ENCODE data around the gene SLC25A46.
"Not testable (repeated sequence)": the region's sequence is repeated elsewhere in the genome, so short reads cannot be mapped to it uniquely, and the experiment has no call there.

SLC25A46 gene

GRCh38 chr5:110707260-110707844, 31.5 kb upstream of the SLC25A46 start:
- TF ChIP-seq, protein P1, sequence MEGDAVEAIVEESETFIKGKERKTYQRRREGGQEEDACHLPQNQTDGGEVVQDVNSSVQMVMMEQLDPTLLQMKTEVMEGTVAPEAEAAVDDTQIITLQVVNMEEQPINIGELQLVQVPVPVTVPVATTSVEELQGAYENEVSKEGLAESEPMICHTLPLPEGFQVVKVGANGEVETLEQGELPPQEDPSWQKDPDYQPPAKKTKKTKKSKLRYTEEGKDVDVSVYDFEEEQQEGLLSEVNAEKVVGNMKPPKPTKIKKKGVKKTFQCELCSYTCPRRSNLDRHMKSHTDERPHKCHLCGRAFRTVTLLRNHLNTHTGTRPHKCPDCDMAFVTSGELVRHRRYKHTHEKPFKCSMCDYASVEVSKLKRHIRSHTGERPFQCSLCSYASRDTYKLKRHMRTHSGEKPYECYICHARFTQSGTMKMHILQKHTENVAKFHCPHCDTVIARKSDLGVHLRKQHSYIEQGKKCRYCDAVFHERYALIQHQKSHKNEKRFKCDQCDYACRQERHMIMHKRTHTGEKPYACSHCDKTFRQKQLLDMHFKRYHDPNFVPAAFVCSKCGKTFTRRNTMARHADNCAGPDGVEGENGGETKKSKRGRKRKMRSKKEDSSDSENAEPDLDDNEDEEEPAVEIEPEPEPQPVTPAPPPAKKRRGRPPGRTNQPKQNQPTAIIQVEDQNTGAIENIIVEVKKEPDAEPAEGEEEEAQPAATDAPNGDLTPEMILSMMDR (IDR thresholded peaks at IDR 0.05; ENCODE audit: borderline replicate concordance, control extremely low read depth, extremely low read depth, insufficient read depth, missing control alignments) = no peak
- no peak for DNase-seq (ENCODE audit: low spot score)
- in situ Hi-C loops (cut with MboI; ENCODE audit: low sequenced_read_pairs, unreplicated experiment) = no loop called here

GRCh38 chr5:110716247-110717245, 22.3 kb upstream of the SLC25A46 start:
- TF ChIP-seq, protein P1 (IDR thresholded peaks at IDR 0.05; ENCODE audit: borderline replicate concordance, control extremely low read depth, extremely low read depth, insufficient read depth, missing control alignments) = no peak
- no peak for DNase-seq (ENCODE audit: low spot score)
- in situ Hi-C loops (cut with MboI; ENCODE audit: low sequenced_read_pairs, unreplicated experiment) = no loop called here

DNA sequence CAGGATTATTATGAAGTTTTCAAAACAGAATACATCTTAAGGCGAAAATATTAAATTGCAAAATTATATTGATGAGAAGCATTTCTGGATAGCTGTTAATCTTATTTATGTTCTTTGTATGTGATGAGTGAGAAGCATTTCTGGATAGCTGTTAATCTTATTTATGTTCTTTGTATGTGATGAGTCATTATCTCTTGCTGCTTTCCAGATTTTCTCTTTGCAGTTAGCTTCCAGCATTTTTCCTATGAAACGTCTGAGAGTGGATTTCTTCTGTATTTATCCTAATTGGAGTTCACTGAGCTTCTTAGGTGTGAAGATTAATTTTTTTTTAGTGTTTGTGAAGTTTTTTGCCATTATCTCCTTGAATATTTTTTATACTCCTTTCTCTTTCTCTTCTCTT, 20.5 kb upstream of the SLC25A46 start:
- in situ Hi-C loops (cut with MboI; ENCODE audit: low sequenced_read_pairs, unreplicated experiment) = no loop called here
- DNase-seq (ENCODE audit: low spot score) = no peak
- TF ChIP-seq, protein P1 (IDR thresholded peaks at IDR 0.05; ENCODE audit: borderline replicate concordance, control extremely low read depth, extremely low read depth, insufficient read depth, missing control alignments) = no peak

GRCh38 chr5:110726249-110727024, 12.4 kb upstream of the SLC25A46 start, which contains the start of gene TMEM232:
TSS of gene TMEM232 (minus strand) at chr5:110726671. CDS start at chr5:110667352, 59,319 bp downstream.
- in situ Hi-C loops (cut with MboI; ENCODE audit: low sequenced_read_pairs, unreplicated experiment) = no loop called here
- DNase-seq (ENCODE audit: low spot score) = peak; percentile 24
- TF ChIP-seq, protein P1 (IDR thresholded peaks at IDR 0.05; ENCODE audit: borderline replicate concordance, control extremely low read depth, extremely low read depth, insufficient read depth, missing control alignments) = no peak

DNA sequence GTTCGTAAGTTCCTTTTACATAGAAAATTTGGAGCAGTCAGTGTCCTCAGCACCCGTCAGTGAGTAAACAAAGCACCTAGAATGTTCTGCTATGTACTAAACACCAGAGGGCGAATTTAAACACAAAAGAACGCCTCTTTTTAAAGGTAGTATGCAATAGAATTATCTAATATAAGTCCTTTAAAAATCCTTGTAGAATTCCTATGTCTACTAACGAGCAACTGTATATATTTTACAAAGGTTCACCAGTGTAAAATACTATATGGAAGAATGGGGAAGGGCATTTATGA, 11.8 kb upstream of the SLC25A46 start:
- TF ChIP-seq, protein P1 (IDR thresholded peaks at IDR 0.05; ENCODE audit: borderline replicate concordance, control extremely low read depth, extremely low read depth, insufficient read depth, missing control alignments) = no peak
- in situ Hi-C loops (cut with MboI; ENCODE audit: low sequenced_read_pairs, unreplicated experiment) = no loop called here
- no peak for DNase-seq (ENCODE audit: low spot score)

DNA sequence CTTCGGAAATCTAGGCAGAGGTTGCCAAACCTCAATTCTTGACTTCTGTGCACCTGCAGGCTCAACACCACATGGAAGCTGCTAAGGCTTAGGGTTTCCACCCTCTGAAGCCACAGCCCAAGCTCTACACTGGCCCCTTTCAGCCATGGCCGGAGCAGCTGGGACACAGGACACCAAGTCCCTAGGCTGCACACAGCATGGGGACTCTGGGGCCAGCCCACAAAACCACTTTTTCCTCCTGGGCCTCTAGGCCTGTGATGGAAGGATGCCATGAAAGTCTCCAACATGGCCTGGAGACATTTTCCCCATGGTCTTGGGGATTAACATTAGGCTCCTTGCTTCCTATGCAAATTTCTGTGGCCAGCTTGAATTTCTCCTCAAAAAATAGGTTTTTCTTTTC, 7.3 kb upstream of the SLC25A46 start:
- DNase-seq (ENCODE audit: low spot score); in situ Hi-C loops (cut with MboI; ENCODE audit: low sequenced_read_pairs, unreplicated experiment): not testable (repeated sequence)

Measured in GM13976 (cell line).